ENCODE measurements around the gene AMZ1. TPM values are rescaled to one million over a fixed set of nuclear protein-coding genes. Genes with fewer than 3 reads are reported as not detected.
A peak's percentile ranks its signal among the peaks of the same experiment; 100 is the strongest.

The AMZ1 gene
- total and polyA plus RNA-seq, 10 donors, result 0.20 to 3.4 (median 1.6) TPM

DNA sequence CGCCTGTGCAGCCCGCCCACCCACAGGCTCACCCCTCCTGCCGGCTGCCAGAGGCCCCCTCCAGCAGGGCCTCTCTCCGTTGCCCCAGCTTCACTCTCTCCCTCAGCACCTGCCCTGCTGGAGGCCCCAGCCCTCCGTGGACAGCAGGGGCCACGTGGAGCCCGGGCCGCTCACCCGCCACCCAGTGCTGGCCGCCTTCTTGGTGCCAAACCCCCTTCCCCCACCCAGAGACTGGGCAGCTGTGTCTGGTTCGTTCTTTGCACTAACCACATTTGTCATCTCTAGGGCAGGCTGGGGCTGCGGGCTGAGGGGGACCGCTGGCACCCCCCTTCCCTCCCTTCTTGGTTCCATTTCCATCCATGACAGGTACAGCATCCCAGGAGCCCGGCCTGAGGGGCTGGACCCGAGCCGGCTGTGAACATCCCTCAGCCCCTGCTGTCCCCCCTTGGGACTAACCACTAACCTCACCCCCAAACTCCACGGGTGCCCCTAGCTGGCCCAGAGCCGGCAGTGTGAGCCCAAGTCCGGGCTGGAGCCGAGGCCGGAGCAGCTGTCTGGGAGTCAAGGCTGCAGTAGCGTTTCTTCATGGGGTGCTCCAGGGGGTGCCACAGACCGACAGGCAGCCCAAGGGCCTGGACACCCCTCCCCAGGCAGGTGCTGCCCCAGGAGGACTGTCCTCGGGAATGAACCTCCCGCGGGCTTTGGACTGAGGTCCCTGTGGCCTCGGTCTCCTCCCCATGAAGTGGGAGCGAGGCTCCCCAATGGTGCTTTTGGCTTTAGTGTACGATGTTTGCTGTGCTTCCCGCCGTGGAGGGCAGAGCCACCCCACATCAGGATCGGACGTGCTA lies 25.5 kb upstream of the AMZ1 start:
- TF ChIP-seq, protein P1, sequence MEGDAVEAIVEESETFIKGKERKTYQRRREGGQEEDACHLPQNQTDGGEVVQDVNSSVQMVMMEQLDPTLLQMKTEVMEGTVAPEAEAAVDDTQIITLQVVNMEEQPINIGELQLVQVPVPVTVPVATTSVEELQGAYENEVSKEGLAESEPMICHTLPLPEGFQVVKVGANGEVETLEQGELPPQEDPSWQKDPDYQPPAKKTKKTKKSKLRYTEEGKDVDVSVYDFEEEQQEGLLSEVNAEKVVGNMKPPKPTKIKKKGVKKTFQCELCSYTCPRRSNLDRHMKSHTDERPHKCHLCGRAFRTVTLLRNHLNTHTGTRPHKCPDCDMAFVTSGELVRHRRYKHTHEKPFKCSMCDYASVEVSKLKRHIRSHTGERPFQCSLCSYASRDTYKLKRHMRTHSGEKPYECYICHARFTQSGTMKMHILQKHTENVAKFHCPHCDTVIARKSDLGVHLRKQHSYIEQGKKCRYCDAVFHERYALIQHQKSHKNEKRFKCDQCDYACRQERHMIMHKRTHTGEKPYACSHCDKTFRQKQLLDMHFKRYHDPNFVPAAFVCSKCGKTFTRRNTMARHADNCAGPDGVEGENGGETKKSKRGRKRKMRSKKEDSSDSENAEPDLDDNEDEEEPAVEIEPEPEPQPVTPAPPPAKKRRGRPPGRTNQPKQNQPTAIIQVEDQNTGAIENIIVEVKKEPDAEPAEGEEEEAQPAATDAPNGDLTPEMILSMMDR (IDR thresholded peaks at IDR 0.05 in 8 of 11, conservative IDR thresholded peaks at IDR 0.05 in 3 of 11), result no peak
- TF ChIP-seq POLR2A (IDR thresholded peaks at IDR 0.05), result no peak
- TF ChIP-seq POLR2AphosphoS5 (IDR thresholded peaks at IDR 0.05), result no peak
- Histone ChIP-seq H3K4me1 (peaks cover 3 to 43% (median 26%) of the 10 kb centered on the region in 6 donors), H3K27ac (peak overlapping the region in 4 of 8 donors; percentile 49 to 71 (median 55)), H3K9me3 (no peaks in the 10 kb centered on the region), H3K4me3 (no peak overlapping the region), H3K36me3 (peaks cover 0 to 61% (median 37%) of the 10 kb centered on the region in 6 donors), H3K27me3 (replicated peaks in 1 of 7) (no peaks in the 10 kb centered on the region)
- DNase-seq, result peak; percentile 70
- 69 to 91% (median 82%) methylated on average over 15 to 33 of the region's 33 CpGs for WGBS, 5 donors
- intact Hi-C loops (cut with DNase I; ENCODE audit: low total_unique reads), result no loop called here

DNA sequence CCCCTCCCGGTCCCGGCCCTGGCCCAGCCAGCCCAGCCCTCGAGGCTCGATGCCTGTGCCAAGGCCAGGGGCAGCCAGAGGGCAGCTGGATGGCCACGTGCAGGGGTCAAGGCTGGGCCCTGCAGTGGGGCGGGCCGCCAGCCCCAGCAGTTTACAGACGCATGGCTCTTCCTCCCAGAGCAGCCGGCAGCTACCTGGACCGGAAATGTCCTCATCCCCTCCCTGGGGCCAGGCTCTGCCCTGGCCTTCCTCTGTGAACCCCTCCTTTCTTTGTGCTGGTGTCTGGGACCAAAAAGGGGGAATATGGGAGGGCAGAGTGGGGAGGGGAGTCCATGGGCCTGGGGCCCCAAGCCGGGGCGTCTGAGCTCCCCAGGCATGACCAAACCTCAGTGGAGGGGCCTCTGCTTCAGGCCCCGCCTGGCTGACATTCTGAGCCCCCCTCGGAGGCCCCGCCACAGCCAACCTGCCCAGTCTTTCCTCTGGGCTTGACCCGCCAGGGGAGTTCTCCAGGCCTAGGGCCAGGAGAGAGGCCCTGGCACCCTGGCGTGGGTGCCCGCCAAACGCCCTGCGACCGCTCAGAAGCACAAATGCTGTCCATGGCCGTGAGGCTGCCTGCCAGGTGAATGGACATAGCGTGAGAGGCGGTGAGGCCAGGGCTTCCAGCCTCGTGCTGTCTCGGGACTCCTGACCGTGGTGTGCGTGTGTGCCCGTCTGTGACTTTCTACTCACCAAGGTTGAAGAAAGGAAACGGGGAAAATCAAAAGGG lies 24.7 kb upstream of the AMZ1 start:
- Histone ChIP-seq H3K27ac (peak overlapping the region in 6 of 8 donors; percentile 49 to 72 (median 62)), H3K4me3 (no peak overlapping the region), H3K4me1 (peaks cover 3 to 43% (median 26%) of the 10 kb centered on the region in 6 donors), H3K9me3 (no peaks in the 10 kb centered on the region), H3K27me3 (replicated peaks in 1 of 7) (no peaks in the 10 kb centered on the region), H3K36me3 (peaks cover 0 to 53% (median 29%) of the 10 kb centered on the region in 6 donors)
- intact Hi-C loops (cut with DNase I; ENCODE audit: low total_unique reads), result no loop called here
- peak; percentile 83 for DNase-seq
- TF ChIP-seq, protein P1 (IDR thresholded peaks at IDR 0.05 in 8 of 11, conservative IDR thresholded peaks at IDR 0.05 in 3 of 11), result no peak
- peak; percentile 73 to 89 (median 81) for TF ChIP-seq POLR2AphosphoS5 (IDR thresholded peaks at IDR 0.05)
- WGBS, 5 donors, result 64 to 84% (median 69%) methylated on average over 21 to 30 of the region's 30 CpGs

DNA sequence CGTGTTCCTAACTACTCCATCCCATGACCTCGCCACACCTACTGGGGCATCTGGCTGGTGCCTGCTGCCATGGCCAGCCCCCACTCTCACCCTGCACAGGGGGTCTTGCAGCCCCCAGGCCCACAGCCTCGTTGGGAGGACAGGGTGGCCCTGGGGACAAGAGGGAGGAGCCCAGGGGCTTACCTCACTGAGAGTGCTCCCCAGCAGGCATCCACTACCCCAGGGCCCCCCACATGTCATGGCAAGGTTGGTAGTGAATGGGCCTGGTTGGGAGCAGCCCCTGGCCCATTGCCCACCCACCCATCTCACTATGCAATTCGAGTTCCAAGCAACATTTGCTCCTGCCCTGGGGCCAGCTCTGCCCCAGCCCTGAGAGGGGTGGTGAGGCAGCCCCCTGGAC lies 24.0 kb upstream of the AMZ1 start:
- no peak overlapping the region for H3K4me3 ChIP-seq
- intact Hi-C loops (cut with DNase I; ENCODE audit: low total_unique reads), result no loop called here
- H3K27ac ChIP-seq, result peak overlapping the region in 4 of 8 donors; percentile 56 to 72 (median 69)
- H3K9me3 ChIP-seq, result no peaks in the 10 kb centered on the region
- DNase-seq, result peak; percentile 73
- peaks cover 0 to 47% (median 23%) of the 10 kb centered on the region in 6 donors for H3K36me3 ChIP-seq
- 52 to 76% (median 68%) methylated on average over 3 to 4 of the region's 4 CpGs for WGBS, 5 donors
- H3K27me3 ChIP-seq (replicated peaks in 1 of 7), result no peaks in the 10 kb centered on the region
- TF ChIP-seq POLR2AphosphoS5 (IDR thresholded peaks at IDR 0.05), result peak in 2 of 3 donors; percentile 4 to 25
- TF ChIP-seq POLR2A (IDR thresholded peaks at IDR 0.05), result no peak
- H3K4me1 ChIP-seq, result peaks cover 3 to 43% (median 26%) of the 10 kb centered on the region in 6 donors

DNA sequence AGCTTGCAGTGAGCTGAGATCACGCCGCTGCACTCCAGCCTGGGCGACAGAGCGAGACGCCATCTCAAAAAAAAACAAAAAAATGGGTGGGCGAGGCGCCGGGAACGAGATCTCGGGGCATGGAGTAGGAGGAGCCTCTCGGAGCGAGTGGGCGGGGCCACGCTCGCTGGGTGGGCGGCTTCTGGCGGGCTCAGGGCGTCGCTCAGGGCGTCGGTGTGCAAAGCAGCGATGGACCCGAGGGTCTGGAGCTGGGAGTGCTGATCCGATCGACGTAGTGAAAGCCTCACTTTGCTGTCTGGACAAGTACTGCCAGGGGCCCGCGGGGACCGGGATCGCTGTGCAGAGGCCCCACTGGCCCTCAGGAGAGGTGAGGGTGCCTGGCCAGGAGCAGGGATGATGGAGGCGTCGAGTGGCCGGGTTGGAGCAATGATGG lies 22.6 kb upstream of the AMZ1 start:
- Histone ChIP-seq H3K27ac (no peak overlapping the region), H3K27me3 (replicated peaks in 1 of 7) (peaks cover 0 to 8% (median 0%) of the 10 kb centered on the region in 7 donors), H3K9me3 (no peaks in the 10 kb centered on the region), H3K4me3 (no peak overlapping the region), H3K36me3 (peaks cover 0 to 33% (median 16%) of the 10 kb centered on the region in 6 donors), H3K4me1 (peaks cover 3 to 43% (median 26%) of the 10 kb centered on the region in 6 donors)
- peak; percentile 71 for DNase-seq
- peak; percentile 21 to 58 (median 35) for TF ChIP-seq POLR2AphosphoS5 (IDR thresholded peaks at IDR 0.05)
- TF ChIP-seq, protein P1 (IDR thresholded peaks at IDR 0.05 in 8 of 11, conservative IDR thresholded peaks at IDR 0.05 in 3 of 11), result no peak
- no peak for TF ChIP-seq POLR2A (IDR thresholded peaks at IDR 0.05)
- 56 to 80% (median 71%) methylated on average over 30 to 33 of the region's 33 CpGs for WGBS, 5 donors
- intact Hi-C loops (cut with DNase I; ENCODE audit: low total_unique reads), result no loop called here

Data from spleen (tissue), 11 donors.